Hippocampal formation (tissue), 2 donors: ENCODE measurements around the gene CRACDL.

Experiments
- DNase-seq, 2 donors: peaks; one replicate each; lab custom pipeline; 2025; lab: John Stamatoyannopoulos, UW

The CRACDL gene

DNA sequence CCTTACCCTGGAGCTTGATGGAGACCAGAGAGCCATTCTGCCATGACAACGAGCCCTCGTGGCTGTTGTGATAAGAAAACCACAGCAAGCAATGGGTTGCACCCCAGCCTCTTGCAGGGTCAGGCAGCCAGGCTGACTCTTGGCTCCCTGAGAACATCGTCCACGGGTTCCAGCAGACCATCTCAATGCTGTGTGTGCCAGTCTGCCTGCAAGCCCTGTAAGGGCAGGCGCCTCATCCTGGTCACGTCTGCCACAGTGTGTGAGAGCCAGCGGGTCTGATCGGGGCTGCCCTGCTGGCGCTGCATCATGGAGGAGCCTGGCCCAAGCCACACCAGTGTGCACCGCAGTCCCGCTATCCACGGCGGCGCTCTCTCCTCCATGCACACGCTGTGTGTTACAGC, 134.1 kb downstream of the CRACDL start:
- no peak for DNase-seq

DNA sequence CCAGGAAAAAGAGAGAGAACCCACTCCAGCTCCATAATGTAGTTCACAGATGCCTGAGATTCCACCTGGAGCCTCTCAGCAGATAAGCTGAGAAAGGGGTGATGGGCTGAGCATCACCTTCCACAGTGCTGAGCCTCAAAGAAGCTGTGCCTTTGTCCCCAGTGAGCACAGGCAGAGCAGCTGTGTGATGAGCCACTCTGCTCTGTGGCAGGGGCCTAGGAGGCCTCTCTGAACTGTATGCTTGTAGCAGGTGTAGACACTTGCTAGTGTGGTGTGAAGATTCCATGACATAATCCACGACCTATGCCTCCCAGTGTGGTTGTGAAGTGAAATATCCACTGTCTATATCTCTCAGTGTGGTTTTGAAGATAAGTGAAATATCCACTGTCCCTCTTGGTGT, 134.7 kb downstream of the CRACDL start:
- no peak for DNase-seq

DNA sequence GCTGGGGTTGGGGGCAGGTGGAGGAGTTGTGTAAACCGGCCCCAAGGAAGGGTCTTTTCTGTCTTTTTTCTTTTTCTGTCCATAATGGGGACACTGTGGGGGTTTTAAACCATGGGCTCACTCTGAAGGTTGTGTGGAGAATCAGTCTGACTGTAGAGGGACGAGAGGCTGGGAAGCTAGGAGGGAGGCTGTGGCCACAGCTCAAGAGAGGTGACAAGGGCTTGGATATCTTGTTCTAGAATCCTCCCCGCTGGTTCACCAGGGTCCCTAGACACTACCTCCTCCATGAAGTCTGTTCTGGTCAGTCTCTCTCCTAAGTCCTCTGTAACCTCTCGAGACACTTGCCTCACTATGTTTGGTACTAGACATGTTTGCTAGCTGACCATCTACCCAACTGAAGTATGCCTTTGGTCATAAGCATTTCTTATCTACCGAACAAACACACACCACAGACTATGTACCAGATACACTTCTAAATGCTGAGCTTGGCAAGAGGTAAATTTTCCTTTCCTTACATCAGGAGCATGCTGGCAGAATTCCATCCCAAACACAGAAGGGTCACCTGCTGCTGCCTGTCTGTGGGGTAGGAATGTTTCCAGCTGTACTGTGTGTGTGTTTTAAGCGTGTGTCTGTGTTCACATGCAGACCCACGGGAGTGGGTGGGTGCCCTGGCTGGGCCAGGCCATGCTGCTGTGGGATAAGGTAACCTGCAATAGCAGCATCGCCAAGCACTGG, 135.5 kb downstream of the CRACDL start:
- no peak for DNase-seq

DNA sequence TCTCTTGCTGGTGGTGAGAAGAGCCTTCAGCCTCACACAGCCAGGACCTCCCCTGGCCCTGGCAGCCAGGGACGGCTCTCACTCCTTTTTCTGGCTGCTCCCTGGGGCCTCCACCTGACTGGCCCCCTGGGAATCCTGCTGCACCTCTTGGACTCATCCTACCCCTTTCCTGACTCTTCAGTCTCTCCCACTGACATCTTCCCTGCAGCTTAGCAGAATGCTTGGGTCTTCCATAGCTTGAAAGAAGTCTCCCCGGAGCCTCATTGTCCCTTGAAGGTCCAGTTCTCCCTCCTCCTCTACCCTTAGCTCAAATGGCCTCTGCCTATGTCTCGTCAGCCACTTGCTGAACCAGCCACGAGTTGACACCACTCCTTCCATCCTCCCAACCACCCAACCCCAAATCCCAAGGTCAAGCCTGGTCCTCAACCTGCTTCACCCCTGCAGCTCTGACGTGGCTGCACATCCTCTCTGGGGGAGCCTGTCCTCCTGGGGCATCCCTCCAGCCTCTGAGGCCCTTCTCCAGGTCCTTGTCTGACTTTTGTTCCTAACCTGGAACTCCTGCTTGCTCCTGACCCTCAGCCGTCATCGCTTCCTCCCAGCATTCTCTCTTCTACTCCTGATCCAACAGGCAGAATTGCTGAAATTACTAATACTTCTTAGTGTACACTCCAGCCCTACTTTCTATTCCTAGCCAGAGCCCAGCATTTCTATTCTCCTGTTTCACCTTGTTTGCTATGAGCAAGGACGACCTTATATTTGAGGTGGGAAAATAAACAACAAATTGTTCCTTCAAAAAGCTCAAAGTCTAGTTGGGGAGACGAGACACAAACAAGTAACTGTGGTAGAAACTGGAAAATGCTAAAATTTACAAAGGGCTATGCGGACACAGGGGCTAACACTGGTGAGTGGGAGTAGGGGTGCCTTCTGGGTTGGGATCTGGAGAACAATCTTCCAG, 136.4 kb downstream of the CRACDL start:
- DNase-seq = no peak

DNA sequence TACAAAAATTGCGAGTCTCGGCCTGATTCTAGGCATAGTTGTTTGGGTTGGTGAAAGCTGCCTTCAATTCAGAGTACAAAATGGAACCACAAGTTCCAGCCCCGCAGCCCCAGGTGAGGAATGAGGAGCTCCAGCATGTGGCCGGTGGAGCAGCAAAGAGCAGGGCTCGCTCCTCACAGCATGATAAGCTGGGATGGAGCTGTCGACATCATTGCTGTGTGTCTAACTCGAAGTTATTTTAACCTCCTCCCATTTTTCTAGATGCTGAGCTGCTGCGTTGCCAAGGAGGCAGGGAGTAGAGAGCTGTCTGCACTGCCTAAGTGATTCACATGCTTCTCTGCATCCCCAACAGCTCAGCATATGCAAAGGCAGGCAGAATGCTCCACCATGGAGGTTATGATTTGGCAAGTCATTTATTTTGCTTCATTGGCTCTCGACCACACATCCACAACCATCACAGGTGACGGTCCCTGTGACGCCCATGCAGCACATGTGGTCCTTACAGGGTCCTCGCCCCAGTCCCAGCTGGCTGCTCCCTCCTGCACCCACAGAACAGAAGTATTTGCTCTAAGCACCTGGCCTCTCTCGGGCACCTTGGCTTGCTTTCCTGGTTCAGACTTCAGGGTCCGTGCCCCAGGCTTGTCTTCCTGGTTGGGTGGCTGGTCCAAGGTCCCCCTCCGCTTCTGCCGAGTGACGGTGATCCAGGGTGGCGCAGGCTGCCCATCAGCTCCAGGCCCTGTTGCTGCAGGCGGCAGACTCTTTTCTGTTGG, 139.1 kb downstream of the CRACDL start:
- peak in 1 of 2 donors; percentile 21 for DNase-seq

DNA sequence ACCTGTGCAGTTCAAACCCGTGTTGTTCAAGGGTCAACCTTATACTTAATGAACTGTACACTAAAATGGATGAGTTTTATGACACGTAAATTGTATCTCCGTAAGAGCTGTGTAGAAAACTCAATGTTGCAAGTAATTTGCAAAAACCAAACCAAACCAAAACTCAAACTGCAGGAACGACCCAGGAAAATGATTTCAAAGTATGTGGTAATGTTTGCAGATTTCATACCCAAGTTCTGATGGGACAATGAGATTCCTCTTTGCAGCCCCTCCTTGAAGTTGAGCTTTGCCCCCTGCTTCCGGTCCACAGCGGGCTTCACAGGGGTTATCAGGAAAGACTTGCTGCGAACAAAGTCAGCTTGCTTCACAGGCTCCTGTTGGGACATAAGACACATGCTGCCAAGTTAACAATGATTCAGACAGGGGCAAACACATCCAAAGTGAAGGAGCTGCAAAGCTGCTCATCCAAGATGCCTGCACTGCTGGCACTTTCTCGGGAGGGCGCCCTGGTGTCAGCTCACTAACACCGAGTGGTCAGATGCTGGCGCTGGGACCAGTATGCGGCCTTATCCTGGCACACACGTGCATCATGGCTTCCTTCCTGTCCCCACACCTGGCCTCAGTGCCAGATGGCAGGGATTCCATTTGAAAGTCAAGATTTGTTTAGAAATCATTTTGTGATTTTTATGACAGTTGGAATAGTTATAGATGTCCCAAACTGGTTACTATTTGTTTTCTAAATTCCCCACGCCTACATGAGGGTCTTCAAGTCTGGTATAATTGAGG, 139.9 kb downstream of the CRACDL start:
- no peak for DNase-seq

DNA sequence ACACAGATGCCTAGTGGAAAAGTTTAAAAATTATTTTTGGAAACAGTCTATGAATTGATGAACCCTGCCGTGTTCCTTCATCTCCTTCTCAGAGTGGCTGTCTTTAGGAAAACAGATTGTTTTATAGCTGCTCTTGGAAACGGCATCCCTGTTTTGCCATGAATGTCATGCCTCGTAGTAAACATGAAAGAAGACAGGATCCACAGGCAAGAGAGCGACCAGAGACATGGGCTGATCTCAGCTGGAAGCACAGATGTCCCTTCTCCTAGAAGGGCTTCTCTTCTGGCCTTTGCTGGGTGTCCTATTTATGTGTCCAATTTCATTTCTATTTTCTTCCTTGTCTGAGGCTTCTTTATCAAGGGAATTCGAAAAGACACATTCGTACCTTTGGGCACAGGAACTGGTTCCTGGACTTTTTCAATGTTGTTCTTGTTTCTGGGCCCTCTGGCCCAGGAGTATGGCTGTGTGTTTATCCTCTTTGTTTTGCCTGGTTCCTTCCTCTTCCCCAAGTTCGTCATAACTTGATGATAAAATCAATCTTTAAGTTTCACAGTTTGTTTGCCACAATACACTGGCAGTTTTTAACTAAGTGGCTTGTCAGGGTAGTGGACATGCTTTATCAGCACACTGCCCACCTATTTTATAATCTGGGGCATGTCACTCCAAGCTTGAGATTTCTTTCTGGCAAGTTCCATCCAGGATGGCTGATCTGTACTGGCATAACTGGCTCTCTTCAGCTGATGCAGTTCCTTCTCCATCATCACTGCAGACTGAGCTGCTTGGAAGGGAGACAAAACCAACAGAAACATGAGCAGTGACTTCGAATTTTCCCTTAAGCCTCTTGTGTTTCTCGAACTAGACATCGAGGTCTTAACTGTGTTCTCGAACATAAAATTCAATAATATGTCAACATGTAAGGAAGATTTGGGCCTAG, 141.9 kb downstream of the CRACDL start:
- no peak for DNase-seq

DNA sequence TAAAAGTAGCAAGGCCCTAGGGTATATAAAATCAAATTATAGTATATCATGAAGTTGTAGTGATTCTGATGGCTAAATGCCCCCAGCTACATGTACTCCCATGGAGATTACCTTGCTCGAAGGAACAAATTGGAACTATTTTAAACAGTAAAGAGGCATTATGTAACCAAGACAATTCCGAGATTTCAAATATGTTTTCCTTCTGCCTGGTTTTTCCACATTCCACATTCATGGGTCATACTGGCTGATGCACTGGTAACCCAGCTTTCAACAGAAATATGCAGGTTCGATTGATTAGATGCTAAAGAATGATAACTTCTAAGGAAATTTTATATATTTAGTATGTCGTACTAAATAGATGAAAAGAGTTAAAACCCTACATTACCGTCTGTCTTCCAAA, 142.8 kb downstream of the CRACDL start:
- no peak for DNase-seq

DNA sequence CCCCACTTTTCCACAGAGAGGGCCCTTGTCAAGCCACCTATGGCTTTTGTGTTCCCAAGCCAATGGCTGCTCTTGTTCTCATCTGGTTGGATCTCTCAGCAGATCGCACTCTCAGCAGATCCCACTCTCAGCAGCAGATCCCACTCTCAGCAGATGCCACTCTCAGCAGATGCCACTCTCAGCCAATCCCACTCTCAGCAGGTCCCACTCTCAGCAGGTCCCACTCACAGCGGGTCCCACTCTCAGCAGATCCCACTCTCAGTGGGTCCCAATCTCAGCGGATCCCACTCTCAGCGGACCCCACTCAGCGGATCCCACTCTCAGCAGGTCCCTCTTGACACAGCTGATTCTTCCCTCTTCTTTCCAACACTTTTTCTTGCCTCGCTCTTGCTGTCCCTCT, 145.8 kb downstream of the CRACDL start:
- DNase-seq = no peak

DNA sequence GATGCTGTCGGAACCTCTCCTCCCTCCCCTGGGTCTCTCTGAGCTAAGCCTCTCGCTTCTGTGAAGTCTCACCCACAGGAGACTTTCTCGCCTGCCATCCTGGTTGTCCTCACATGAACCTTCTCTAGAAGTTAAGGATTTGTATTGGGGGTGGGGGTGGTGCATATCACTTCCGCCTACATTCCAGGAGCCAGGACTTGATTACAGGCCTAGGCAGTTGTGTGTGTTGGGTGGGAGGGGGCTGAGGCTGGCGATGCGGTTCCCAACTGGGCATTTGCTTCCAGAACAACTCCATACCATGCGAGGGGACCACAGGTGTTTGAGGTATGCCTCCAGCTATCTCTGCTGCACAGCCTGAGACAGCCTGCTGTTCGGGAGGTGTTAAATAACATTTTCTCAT, 148.3 kb downstream of the CRACDL start:
- DNase-seq = no peak

DNA sequence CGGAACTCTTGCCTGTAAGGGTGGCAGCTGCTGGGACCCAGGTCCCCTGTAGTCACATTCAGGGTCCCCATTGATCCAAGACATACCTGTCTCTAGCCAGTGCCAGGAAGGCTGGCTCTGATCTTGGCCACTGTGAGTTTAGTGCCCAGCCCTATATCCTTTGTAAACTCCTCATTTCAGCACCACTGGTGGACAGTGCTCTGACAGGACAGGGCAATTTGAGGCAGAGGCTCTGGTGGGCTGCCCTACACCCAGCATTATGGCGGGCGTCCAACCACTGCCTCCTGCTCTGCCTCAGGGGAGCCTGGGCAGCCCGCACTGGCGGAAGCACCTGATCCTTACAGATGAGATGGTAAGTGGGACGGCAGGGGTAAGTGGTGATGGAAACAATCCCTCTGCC, 149.8 kb downstream of the CRACDL start:
- DNase-seq = no peak

DNA sequence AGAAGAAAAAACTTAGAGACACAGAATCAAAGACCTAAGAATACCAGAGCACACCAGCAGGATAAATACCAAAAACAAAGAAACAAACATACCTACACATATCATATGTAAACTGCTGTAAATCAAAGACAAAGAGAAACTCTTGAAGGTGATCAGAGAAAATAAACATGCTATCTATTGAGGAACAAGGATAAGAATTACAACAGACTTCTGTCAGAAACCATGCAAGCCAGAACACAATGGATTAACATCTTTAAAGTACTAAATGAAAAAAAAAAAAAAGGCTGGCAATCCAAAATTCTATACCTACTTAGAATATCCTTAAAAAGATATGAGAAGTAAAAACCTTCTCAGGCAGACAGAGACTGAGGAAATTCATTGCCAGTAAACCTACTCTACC, 153.5 kb downstream of the CRACDL start:
- no peak for DNase-seq

DNA sequence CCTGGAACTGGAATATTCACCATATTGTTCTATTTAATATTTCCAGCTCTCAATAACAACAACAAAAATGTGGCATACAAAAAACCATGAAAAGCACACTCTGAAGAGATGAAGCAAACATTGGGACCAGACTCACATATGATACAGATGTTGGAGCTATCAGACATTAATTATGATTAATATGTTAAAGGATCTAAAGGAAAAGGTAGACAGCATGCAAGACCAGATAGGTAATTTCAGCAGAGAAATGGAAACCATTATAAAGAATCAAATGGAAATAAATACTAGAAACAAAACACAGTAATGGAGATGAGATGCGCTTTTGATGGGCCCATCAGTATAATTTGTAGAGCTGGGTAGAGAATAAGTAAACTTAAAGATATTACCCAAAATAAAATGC, 154.2 kb downstream of the CRACDL start:
- no peak for DNase-seq

DNA sequence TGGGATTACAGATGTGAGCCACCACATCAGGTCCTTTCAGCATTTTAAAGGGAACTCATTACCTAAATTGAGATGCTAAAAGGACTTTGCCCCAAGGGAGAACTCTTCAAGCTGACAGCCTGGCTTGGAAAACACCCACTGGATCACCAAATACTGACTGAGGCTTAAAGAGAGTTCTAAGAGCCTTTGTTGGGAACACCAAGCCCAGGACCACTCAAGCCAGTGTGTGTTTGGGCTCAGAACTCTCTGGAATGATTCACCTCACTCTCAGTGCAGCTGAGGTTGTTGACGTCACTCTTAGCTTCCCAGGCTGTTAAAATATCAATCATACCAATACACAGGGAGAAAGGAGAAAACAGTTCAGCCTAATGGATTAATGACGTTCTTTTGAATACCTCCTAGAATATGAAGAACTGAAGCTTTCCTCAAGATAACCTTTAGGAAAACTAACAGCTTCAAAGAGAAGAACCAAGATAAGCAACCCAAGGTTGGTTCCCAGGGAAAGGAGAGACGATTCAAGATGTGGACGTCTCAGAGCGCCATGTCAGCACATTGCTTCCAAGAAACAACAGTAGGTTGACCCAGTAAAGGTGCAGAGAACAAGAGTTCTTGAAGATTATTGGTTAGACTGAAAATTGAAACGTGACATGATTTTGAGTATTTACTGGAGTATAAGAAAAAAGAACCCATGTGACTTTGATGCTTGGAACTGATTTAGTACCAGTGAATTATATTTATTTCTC, 157.1 kb downstream of the CRACDL start:
- DNase-seq = no peak

DNA sequence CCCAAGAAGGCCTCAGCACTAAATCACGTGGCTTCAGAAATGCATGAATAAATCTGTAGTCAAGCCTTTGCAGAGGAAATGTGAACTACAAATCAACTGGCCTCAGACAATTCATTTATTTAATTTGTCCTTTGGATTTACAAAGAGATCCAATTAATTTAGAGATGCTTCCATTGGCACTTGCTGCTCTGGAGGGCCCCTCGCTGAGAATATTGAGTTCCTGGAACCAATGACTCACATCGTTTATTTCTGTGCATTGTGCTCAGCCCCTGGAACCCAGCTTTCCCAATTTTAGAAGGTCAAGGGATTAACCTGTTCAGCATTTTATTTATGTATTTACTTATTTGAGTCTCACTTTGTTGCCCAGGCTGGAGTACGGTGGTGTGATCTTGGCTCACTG, 157.9 kb downstream of the CRACDL start:
- no peak for DNase-seq

DNA sequence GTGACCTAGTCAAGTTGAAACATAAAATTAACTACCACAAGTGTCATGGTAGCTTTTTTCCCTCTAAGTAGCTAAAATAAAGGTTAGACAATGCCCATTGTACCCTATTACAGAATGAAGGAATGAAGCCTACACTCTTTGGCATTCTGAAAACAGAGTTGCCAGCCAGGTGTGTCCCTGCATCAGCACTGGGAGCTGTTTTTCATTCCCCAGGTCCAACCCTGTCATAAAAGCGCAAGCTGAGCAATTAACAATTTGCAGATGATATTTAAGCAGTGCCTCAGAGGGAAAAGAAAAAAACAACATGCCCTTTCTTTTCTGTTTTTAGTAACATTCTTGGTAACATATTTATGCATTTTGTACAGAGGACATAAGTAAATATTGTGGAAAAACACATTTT, 158.3 kb downstream of the CRACDL start:
- no peak for DNase-seq

DNA sequence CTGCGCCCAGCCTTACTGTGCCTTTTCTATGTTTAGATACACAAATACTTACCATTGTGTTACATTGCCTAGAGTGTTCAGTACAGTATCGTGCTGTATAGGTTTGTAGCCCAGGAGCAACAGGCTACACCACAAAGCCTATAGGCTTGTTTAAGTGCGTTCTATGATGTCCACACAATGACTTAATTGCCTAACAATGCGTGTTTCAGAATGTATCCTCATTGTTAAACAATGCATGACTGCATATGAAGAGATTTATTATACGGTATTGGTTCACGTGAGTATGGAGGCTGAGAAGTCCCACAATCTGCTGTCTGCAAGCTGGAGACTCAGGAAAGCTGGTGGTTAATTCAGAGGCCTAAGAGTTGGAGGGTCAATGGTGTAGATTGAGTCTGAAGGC, 158.9 kb downstream of the CRACDL start:
- DNase-seq = no peak

DNA sequence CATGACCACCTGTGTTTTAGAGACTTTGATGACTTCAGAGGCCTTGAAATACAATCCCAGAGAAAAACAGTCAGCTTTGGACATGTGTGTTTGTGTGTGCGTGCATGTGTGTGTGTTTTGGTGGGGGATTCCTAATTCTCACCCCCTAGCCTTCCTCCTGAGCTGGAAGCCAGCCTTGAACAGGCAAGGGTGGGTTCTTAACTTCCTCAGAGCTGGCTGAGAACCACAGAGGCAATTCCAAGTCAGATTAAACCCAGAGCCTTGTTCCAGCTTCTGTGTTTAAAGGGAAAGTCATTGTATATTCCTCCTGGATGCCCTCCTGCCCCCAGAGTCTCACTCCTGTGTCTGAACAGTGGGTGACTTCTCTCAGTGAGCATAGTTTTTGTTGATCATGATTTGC, 159.9 kb downstream of the CRACDL start:
- DNase-seq = no peak

DNA sequence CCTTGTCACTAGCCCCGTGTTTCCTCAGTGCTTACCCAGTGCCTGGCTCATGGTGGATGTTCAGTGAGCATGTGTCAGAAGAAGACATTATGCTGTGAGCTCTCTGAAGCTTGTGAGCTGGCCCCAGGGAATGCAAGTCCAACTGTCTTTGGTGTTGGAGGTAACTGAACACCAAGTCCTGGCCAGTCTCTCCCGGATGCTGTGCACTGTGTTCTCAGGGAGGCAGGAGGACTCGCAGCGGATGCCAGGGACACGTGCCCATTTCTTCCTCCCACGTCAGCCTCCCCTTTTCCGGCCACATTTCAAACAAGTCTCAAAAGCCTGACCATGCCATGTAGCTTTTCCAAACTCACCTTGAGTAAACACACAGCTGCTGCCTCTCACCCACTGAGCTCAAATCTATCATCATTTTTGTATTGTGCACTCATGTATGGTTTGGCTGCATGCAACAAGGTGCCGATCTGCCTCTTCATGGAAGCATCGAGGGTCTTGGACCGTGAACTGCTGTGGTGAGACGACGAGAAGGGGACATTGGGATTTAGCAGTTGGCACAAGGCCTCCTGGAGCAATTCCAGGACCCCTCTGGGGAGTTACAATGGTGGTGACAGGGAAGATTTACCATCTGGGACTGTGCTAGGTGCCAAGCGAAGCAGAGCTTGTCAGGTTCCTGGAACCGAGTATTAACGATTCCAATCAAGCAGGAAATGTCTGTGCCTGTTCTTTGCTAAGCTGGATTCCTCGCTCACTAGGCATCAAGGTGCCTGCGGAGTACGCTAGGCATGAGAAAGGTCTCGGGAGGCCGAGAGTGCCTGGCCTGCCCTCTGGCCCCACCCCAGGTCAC, 160.7 kb downstream of the CRACDL start:
- no peak for DNase-seq
